Mesothelial cell of epicardium (in vitro differentiated cells): ENCODE measurements around the gene VKORC1. TPM values are rescaled to one million over a fixed set of nuclear protein-coding genes. Genes with fewer than 3 reads are reported as not detected.

Experiments used
- DNase-seq, 2 experiments: peaks; one replicate each; pipeline ENCODE4 v3.0.0; 2021; ENCODE audit warnings: low spot score in 2 of 2; ENCODE audit not compliant: unreplicated experiment in 2 of 2
- H3K27ac Mint-ChIP-seq: 2 replicates; pipeline ENCODE4 v1.8.0; 2021; ENCODE audit warnings: mixed read lengths
- H3K27me3 Mint-ChIP-seq: 2 replicates; pipeline ENCODE4 v1.8.0; 2021; ENCODE audit warnings: low read depth, mixed read lengths
- H3K36me3 Mint-ChIP-seq: 2 replicates; pipeline ENCODE4 v1.8.0; 2021; ENCODE audit warnings: mixed read lengths
- H3K4me1 Mint-ChIP-seq: 2 replicates; pipeline ENCODE4 v1.8.0; 2021; ENCODE audit warnings: mixed read lengths
- H3K4me3 Mint-ChIP-seq: 2 replicates; pipeline ENCODE4 v1.8.0; 2021; ENCODE audit warnings: mild to moderate bottlenecking, moderate library complexity, mixed read lengths
- H3K9me3 Mint-ChIP-seq: 2 replicates; pipeline ENCODE4 v1.8.0; 2021; ENCODE audit warnings: mixed read lengths
- CTCF ChIP-seq: fragments of 200-600 bp; sonication (generic); IDR thresholded peaks from one replicate; pipeline ENCODE4 v1.5.0; 2021; ENCODE audit warnings: antibody characterized with exemption; ENCODE audit not compliant: unreplicated experiment
- total RNA-seq: library from RNA; stranded (reverse); gene quantifications from 3 replicates; pipeline ENCODE4 v1.2.1, GENCODE V29; 2021

The VKORC1 gene
- total RNA-seq, 1 donor from 2014 or later = 53.7 TPM

- TF ChIP-seq CTCF = no peak
- Mint-ChIP-seq H3K9me3 (no peaks in the 10 kb centered on the region), H3K4me1 (no peaks in the 10 kb centered on the region), H3K27ac (no peak overlapping the region), H3K4me3 (no peak overlapping the region), H3K36me3 (peaks cover 4% of the 10 kb centered on the region), H3K27me3 (no peaks in the 10 kb centered on the region)
- no peak for DNase-seq
Measured at GRCh38 chr16:31086629-31086906, 8.0 kb downstream of the VKORC1 start.

DNA sequence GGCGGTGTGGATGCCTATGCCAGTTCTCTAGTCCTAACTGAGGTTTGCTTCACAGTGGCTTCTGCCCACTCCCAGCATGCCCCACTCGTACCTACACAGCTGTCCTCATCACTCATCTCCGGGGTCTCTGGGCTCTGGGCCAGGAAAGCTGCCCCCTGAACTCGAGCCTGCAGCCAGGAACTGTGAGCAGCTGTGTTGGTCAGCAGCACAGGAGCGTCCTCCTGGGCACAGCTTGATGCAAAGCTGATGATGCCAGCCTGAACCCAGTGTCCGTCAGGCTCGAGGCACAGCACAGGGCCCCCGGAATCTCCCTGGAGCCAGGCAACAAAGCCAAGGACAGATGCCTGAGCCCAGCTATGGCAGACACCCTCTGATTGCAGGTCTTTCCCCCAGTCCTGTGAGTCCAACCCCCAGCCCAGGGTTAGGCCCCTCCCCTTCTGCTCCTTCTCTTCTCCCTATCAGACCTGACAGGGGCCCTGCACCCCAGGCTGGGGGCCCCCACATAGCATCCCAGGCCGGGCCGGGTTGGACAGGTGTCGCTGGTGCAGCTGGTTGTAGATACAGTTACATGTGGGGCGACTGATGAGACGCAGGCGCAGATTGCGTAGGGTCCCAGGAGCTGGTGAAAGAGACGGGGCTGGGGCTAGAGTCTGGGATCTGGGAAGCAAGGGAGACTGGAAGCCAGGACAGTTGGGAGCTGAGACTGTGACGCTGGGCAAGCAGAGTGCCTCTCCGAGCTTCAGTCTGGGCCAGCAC is 8.5 kb downstream of the VKORC1 start:
- Mint-ChIP-seq H3K9me3 (no peaks in the 10 kb centered on the region), H3K36me3 (peaks cover 4% of the 10 kb centered on the region), H3K27ac (no peak overlapping the region), H3K4me1 (no peaks in the 10 kb centered on the region), H3K4me3 (no peak overlapping the region), H3K27me3 (no peaks in the 10 kb centered on the region)
- no peak for TF ChIP-seq CTCF
- no peak for DNase-seq

DNA sequence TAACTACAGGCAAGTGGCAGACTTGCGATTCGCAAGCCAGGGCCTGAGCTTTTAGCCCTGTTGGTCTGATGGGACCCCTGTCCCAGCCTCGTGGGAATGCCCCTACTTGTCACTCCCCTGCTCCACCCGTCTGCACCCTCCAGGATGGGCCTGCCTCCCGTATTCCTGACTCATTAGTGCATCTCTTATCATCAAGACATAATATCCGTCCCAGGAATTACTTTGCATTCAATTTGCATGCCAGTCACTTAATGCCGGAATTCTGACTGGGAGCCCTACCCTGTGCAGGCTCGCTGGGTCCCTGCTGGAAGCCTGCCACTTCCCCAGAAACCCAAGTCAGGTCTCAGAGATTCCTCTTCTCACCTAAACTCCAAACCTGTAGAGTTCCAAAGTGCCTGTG is 9.2 kb downstream of the VKORC1 start:
- H3K4me3 Mint-ChIP-seq = no peak overlapping the region
- peaks cover 8% of the 10 kb centered on the region for H3K36me3 Mint-ChIP-seq
- no peaks in the 10 kb centered on the region for H3K27me3 Mint-ChIP-seq
- no peaks in the 10 kb centered on the region for H3K4me1 Mint-ChIP-seq
- H3K9me3 Mint-ChIP-seq = no peaks in the 10 kb centered on the region
- no peak for TF ChIP-seq CTCF
- H3K27ac Mint-ChIP-seq = no peak overlapping the region
- DNase-seq = no peak

DNA sequence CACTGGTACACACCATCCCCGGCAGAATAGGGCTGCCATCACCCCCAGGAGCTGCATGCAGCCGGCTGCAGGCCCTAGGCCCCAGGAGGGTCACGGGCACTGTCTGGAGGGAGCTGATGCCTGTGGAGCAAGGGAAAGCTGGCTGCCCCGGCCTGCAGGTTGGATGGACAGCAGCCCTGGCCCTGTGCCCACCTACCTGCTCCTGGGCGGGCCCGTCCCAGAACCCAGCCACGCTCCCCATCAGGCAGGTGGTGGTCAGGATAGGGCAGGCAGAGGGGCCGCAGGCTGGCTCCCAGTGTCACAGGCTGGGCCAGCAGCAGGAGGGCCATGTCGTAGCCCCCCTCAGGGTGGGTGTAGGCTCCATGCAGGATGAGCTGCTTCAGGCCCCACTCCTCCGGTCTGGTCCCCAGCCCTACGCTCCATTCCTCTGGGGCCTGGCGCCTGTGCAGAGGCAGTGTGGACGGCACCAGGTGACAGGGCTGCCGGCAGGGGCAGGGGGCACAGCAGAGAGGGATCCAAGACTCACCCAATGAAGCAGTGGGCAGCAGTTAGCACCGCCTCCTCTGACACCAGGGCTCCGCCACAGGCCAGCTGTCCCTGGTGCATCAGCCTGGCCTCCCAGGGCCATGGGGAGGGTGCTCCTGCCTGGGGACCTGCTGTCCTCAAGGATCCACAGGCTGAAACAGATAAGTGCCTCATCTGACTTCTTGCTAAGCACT is 9.9 kb downstream of the VKORC1 start:
- H3K4me3 Mint-ChIP-seq = no peak overlapping the region
- H3K27ac Mint-ChIP-seq = no peak overlapping the region
- no peaks in the 10 kb centered on the region for H3K9me3 Mint-ChIP-seq
- peaks cover 8% of the 10 kb centered on the region for H3K36me3 Mint-ChIP-seq
- no peak for TF ChIP-seq CTCF
- DNase-seq = no peak
- no peaks in the 10 kb centered on the region for H3K27me3 Mint-ChIP-seq
- H3K4me1 Mint-ChIP-seq = no peaks in the 10 kb centered on the region

- Mint-ChIP-seq H3K4me1 (no peaks in the 10 kb centered on the region), H3K9me3 (no peaks in the 10 kb centered on the region), H3K4me3 (no peak overlapping the region), H3K27ac (no peak overlapping the region), H3K27me3 (no peaks in the 10 kb centered on the region), H3K36me3 (peaks cover 12% of the 10 kb centered on the region)
- DNase-seq = no peak
- no peak for TF ChIP-seq CTCF
Measured at GRCh38 chr16:31083981-31084380, 10.6 kb downstream of the VKORC1 start.
